H1 (cell line): Measurements from ENCODE around the gene FASTKD1. TPM values are rescaled to one million over a fixed set of nuclear protein-coding genes. Genes with fewer than 3 reads are reported as not detected.

ENCODE experiments used
- CTCF ChIA-PET: fragments of 300-600 bp; sonication (Branson Sonifier 250); formaldehyde crosslinking; loops from one replicate; lab custom pipeline; 2021; ENCODE audit not compliant: partially characterized antibody; lab: Charles Lee
- POLR2A ChIA-PET: fragments of 300-600 bp; sonication (Branson Sonifier 250); formaldehyde crosslinking; loops from one replicate; lab custom pipeline; 2021; ENCODE audit warnings: inconsistent platforms; ENCODE audit not compliant: partially characterized antibody; lab: Charles Lee
- DNase-seq, 2 experiments: peaks; one replicate each; pipeline versions ENCODE4 v3.0.0 to v3.0.0-alpha.2; 2010 to 2022; ENCODE audit warnings: low spot score in 2 of 2, low read depth in 1 of 2, mixed read lengths in 1 of 2
- FAIRE-seq: peaks from 2 replicates; lab custom pipeline; 2011; peaks lifted over from hg19 to GRCh38; lab: Jason Lieb, UNC
- H2AFZ ChIP-seq: 2 replicates; pipeline ENCODE4 v1.8.1; 2012; ENCODE audit warnings: low read length, inconsistent platforms
- H2AK5ac ChIP-seq: 2 replicates; pipeline ENCODE4 v1.6.1; 2013; ENCODE audit warnings: low read depth, low read length
- H2BK120ac ChIP-seq: replicated peaks from 2 replicates; pipeline ENCODE3; 2013; ENCODE audit warnings: low read depth, low read length, inconsistent platforms
- H2BK12ac ChIP-seq: 2 replicates; pipeline ENCODE4 v1.6.1; 2013; ENCODE audit warnings: low read depth, low read length
- H2BK15ac ChIP-seq: 2 replicates; pipeline ENCODE4 v1.6.1; 2013; ENCODE audit warnings: low read length
- H2BK20ac ChIP-seq: 2 replicates; pipeline ENCODE4 v1.6.1; 2013; ENCODE audit warnings: low read length
- H2BK5ac ChIP-seq: 2 replicates; pipeline ENCODE4 v1.6.1; 2013; ENCODE audit warnings: low read depth, low read length
- H3K14ac ChIP-seq: 2 replicates; pipeline ENCODE4 v1.6.1; 2013; ENCODE audit warnings: inconsistent platforms; ENCODE audit not compliant: insufficient read length
- H3K18ac ChIP-seq: 2 replicates; pipeline ENCODE4 v1.6.1; 2013; ENCODE audit warnings: low read length; ENCODE audit errors: extremely low read depth
- H3K23ac ChIP-seq: 2 replicates; pipeline ENCODE4 v1.6.1; 2013; ENCODE audit warnings: inconsistent platforms; ENCODE audit not compliant: insufficient read length
- H3K23me2 ChIP-seq: 2 replicates; pipeline ENCODE4 v1.6.1; 2013; ENCODE audit warnings: low read depth, low read length
- H3K27ac ChIP-seq: 2 replicates; pipeline ENCODE4 v1.6.1; 2011; ENCODE audit warnings: low read depth, low read length, inconsistent platforms
- H3K27me3 ChIP-seq, 4 experiments: replicated peaks in 1 of 4; 1 replicate in 1 of 4; 2 replicates in 3 of 4; pipeline versions ENCODE4 v1.6.1 to v1.8.1; 2011 to 2013; ENCODE audit warnings: low read length in 3 of 4, mild to moderate bottlenecking in 3 of 4, inconsistent platforms in 2 of 4, mixed read lengths in 2 of 4, moderate library complexity in 1 of 4; ENCODE audit not compliant: control insufficient read depth in 3 of 4, insufficient read depth in 3 of 4; ENCODE audit errors: extremely low read depth in 1 of 4
- H3K36me3 ChIP-seq, 4 experiments: 2 replicates each; pipeline versions ENCODE4 v1.6.1 to v1.8.1; 2011 to 2013; ENCODE audit warnings: mild to moderate bottlenecking in 4 of 4, low read length in 3 of 4, moderate library complexity in 2 of 4, control low read depth in 1 of 4, inconsistent platforms in 1 of 4; ENCODE audit not compliant: insufficient read depth in 4 of 4, control insufficient read depth in 2 of 4
- H3K4ac ChIP-seq: replicated peaks from 2 replicates; pipeline ENCODE3; 2013; ENCODE audit warnings: low read length, low read depth, mixed read lengths, inconsistent platforms; ENCODE audit not compliant: insufficient read length
- H3K4me1 ChIP-seq, 4 experiments: replicated peaks in 1 of 4; 1 replicate in 1 of 4; 2 replicates in 3 of 4; pipeline versions ENCODE4 v1.6.1 to v1.8.1; 2011 to 2013; ENCODE audit warnings: low read length in 3 of 4, inconsistent platforms in 2 of 4, mixed read lengths in 1 of 4; ENCODE audit not compliant: insufficient read depth in 4 of 4, control insufficient read depth in 3 of 4
- H3K4me2 ChIP-seq, 2 experiments: 2 replicates each; pipeline versions ENCODE4 v1.6.1 to v1.8.1; 2011 to 2013; ENCODE audit warnings: low read depth in 2 of 2, low read length in 2 of 2, control low read depth in 1 of 2, inconsistent platforms in 1 of 2, mild to moderate bottlenecking in 1 of 2; ENCODE audit not compliant: insufficient read depth in 1 of 2
- H3K4me3 ChIP-seq, 4 experiments: fragments of 200-600, 300-600 bp in 1 of 4; sonication (generic), shearing (Covaris generic), sonication (Bioruptor Twin) in 1 of 4; 2 replicates each; pipeline versions ENCODE4 v1.5.1 to v1.8.1; 2011 to 2016; ENCODE audit warnings: low read length in 4 of 4, low read depth in 3 of 4, control low read depth in 2 of 4, inconsistent platforms in 2 of 4, mild to moderate bottlenecking in 2 of 4, mixed read lengths in 1 of 4, moderate library complexity in 1 of 4; ENCODE audit not compliant: insufficient read depth in 2 of 4; ENCODE audit errors: extremely low read depth in 1 of 4
- H3K56ac ChIP-seq: replicated peaks from 2 replicates; pipeline ENCODE3; 2013; ENCODE audit warnings: low read depth, mild to moderate bottlenecking, mixed read lengths, low read length, inconsistent platforms; ENCODE audit not compliant: insufficient read length
- H3K79me1 ChIP-seq: 2 replicates; pipeline ENCODE4 v1.6.1; 2013; ENCODE audit warnings: low read depth, low read length, control low read depth
- H3K79me2 ChIP-seq, 2 experiments: 2 replicates each; pipeline versions ENCODE4 v1.6.1 to v1.8.1; 2012 to 2013; ENCODE audit warnings: low read length in 2 of 2, mild to moderate bottlenecking in 2 of 2, inconsistent platforms in 1 of 2; ENCODE audit not compliant: insufficient read depth in 2 of 2, control insufficient read depth in 1 of 2
- H3K9ac ChIP-seq, 4 experiments: replicated peaks in 1 of 4; 1 replicate in 1 of 4; 2 replicates in 3 of 4; pipeline versions ENCODE4 v1.6.1 to v1.8.1; 2011 to 2013; ENCODE audit warnings: low read depth in 3 of 4, low read length in 3 of 4, control low read depth in 2 of 4, mild to moderate bottlenecking in 2 of 4, moderate library complexity in 2 of 4, inconsistent platforms in 1 of 4; ENCODE audit errors: extremely low read depth in 1 of 4
- H3K9me3 ChIP-seq, 2 experiments: 2 replicates each; pipeline versions ENCODE4 v1.6.1 to v1.8.1; 2012 to 2013; ENCODE audit warnings: mild to moderate bottlenecking in 2 of 2, moderate library complexity in 2 of 2, control low read depth in 1 of 2, inconsistent platforms in 1 of 2, low read depth in 1 of 2, low read length in 1 of 2, mixed read lengths in 1 of 2; ENCODE audit not compliant: insufficient read depth in 2 of 2
- H4K20me1 ChIP-seq, 2 experiments: replicated peaks in 1 of 2; 2 replicates each; pipeline versions ENCODE3 to v1.8.1; 2011 to 2013; ENCODE audit warnings: inconsistent platforms in 2 of 2, low read length in 2 of 2, mild to moderate bottlenecking in 1 of 2; ENCODE audit not compliant: insufficient read depth in 2 of 2, control insufficient read depth in 1 of 2
- H4K5ac ChIP-seq: 2 replicates; pipeline ENCODE4 v1.6.1; 2013; ENCODE audit warnings: low read length, low read depth, mixed read lengths, inconsistent platforms; ENCODE audit not compliant: insufficient read length
- H4K8ac ChIP-seq: 2 replicates; pipeline ENCODE4 v1.8.0; 2013; ENCODE audit warnings: mild to moderate bottlenecking, moderate library complexity, low read length, inconsistent platforms; ENCODE audit not compliant: insufficient read depth; ENCODE audit errors: extremely low read depth
- H4K91ac ChIP-seq: replicated peaks from 2 replicates; pipeline ENCODE3; 2013; ENCODE audit warnings: low read length, mixed read lengths, inconsistent platforms; ENCODE audit not compliant: insufficient read length
- CBX5 ChIP-seq: fragments of 300-800, 300-1000 bp; sonication (generic); IDR thresholded peaks from 2 replicates; pipeline ENCODE4 v1.7.1; 2016; ENCODE audit warnings: antibody characterized with exemption, low read length, low read depth
- CTBP2 ChIP-seq: IDR thresholded peaks from 2 replicates; pipeline ENCODE4 v1.7.0; 2011; ENCODE audit warnings: borderline replicate concordance, mild to moderate bottlenecking, moderate library complexity, mixed read lengths, low read length; ENCODE audit not compliant: insufficient read depth, insufficient read length
- EGR1 ChIP-seq: IDR thresholded peaks from 2 replicates; pipeline ENCODE4 v1.6.1; 2011; ENCODE audit warnings: low read depth, low read length, borderline replicate concordance
- GABPA ChIP-seq: IDR thresholded peaks from 2 replicates; pipeline ENCODE4 v1.6.1; 2011; ENCODE audit warnings: mild to moderate bottlenecking, low read length, moderate library complexity, borderline replicate concordance; ENCODE audit not compliant: insufficient read depth
- GTF2F1 ChIP-seq: IDR thresholded peaks from 2 replicates; pipeline ENCODE4 v1.6.1; 2012; ENCODE audit warnings: low read depth, low read length, improper control_type of control experiment, borderline replicate concordance
- HDAC2 ChIP-seq, 2 experiments: fragments of 300-600 bp in 1 of 2; sonication (generic) in 1 of 2; IDR thresholded peaks; 2 replicates each; pipeline ENCODE4 v1.6.1; 2011 to 2012; ENCODE audit warnings: low read depth in 2 of 2, low read length in 2 of 2, mild to moderate bottlenecking in 2 of 2, moderate library complexity in 2 of 2, borderline replicate concordance in 1 of 2, inconsistent platforms in 1 of 2
- JUND ChIP-seq: IDR thresholded peaks from 2 replicates; pipeline ENCODE4 v1.6.1; 2011; ENCODE audit warnings: mild to moderate bottlenecking, improper control_type of control experiment, low read length
- KDM5A ChIP-seq: fragments of 200-600 bp; IDR thresholded peaks from 2 replicates; pipeline ENCODE4 v1.7.1; 2012; ENCODE audit warnings: mild to moderate bottlenecking, low read length, inconsistent platforms, mixed read lengths
- WGBS, 2 experiments: shearing (Covaris generic) in 1 of 2; methylation state at CpG; one replicate each; pipeline versions ENCODE4 v1.1.6 to v1.1.7; 2013 to 2015; ENCODE audit warnings: low lambda C conversion rate in 2 of 2, mixed read lengths in 2 of 2, inconsistent platforms in 1 of 2, low coverage in 1 of 2, missing lambda C conversion rate in 1 of 2; ENCODE audit not compliant: insufficient replicate concordance in 2 of 2, insufficient coverage in 1 of 2, insufficient read length in 1 of 2; ENCODE audit errors: extremely low coverage in 1 of 2, missing lambda C conversion rate in 1 of 2; 5-methylcytosine and 5-hydroxymethylcytosine counted together
- polyA plus RNA-seq, 7 experiments: library from polyadenylated mRNA; depleted of rRNA in 3 of 7; stranded (reverse) in 5 of 7; unstranded in 2 of 7; fragments of >200 nt in 5 of 7; fragments of 200-250 nt in 2 of 7; gene quantifications; 1 replicate in 5 of 7; 2 replicates in 1 of 7; 4 replicates in 1 of 7; pipeline versions ENCODE4 v1.2.1 to v1.2.3, GENCODE V29; 2011 to 2013; ENCODE audit warnings: missing spikeins in 2 of 7, mixed read lengths in 2 of 7
- total RNA-seq: library from RNA; stranded (reverse); fragmentation: NEBNext Ultra II Directional; extraction: Animal tissue kit (Norgen Biotek cat#: 25700); gene quantifications from 2 replicates; pipeline ENCODE4 v1.2.1, GENCODE V29; 2021

Gene FASTKD1
- total and polyA plus RNA-seq, 2 of the 8 experiments (the other 6 are each of a cell fraction or from before 2014, with no cell fraction given): 18.7 to 70.8 TPM

DNA sequence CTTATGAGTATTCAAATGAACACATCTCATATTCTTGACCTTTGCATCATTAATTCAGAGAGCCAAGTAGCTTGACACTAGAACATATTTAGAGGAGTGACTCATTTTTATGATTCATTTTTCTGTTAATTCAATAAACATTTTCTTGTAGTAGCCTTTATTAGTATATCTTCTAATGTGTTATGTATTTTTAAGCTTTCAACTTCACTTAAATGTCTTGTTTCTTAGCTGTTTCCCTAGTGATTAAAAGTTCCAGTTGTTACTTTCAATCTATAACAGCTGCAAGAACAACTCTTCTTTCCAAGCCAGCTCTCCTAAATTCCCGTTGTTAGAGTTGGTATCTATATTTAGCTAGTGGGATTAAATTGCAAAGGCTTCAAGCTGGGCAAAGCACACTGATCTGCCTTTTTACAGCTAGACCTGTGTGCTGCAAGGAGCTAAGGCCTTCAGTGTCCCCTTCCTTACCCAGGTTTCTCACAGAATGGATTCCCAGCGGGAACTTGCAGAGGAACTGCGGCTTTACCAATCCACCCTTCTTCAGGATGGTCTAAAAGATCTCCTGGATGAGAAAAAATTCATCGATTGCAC, 64.3 kb downstream of the FASTKD1 start, which contains the start of gene KLHL41:
TSS of gene KLHL41 (plus strand) at position 405 of the 588 bp plus-strand sequence. CDS start at position 482, 77 bp downstream.
- Histone ChIP-seq H4K20me1 (no peaks in the 10 kb centered on the region), H2AK5ac (no peak within 1 kb of the TSS), H3K9me3 (peaks cover 0 to 12% of the 10 kb centered on the region in 2 experiments; a peak in 1 of 4 replicates), H4K8ac (no peak within 1 kb of the TSS), H3K36me3 (no peaks in the 10 kb centered on the region; a peak in 1 of 8 replicates), H3K23me2 (no peaks in the 10 kb centered on the region), H3K79me1 (no peaks in the 10 kb centered on the region), H3K4me1 (peaks cover 0 to 2% (median 0%) of the 10 kb centered on the region in 4 experiments; a peak in 2 of 7 replicates), H4K91ac (no peak within 1 kb of the TSS)
- CTCF ChIA-PET: interaction anchor here (1.1 kb wide), 1 partner anchor 11 kb away, joined by 3 read pairs; no protein-coding TSS in a partner anchor
- no peak for TF ChIP-seq CBX5
- TF ChIP-seq GTF2F1: no peak
- TF ChIP-seq JUND: no peak
- no peak for TF ChIP-seq EGR1
- no peak for TF ChIP-seq GABPA
- no peak for TF ChIP-seq KDM5A
- no peak for TF ChIP-seq CTBP2
- no peak for TF ChIP-seq HDAC2 (IDR thresholded peaks at IDR 0.05; ENCODE audit: borderline replicate concordance in 1 of 2, low read depth in 2 of 2, low read length in 2 of 2)
- TF ChIP-seq, all 59 proteins: peak for 0
- H2BK120ac ChIP-seq: no peak within 1 kb of the TSS
- H3K4me3 ChIP-seq: no peak within 1 kb of the TSS
- H3K9ac ChIP-seq: no peak within 1 kb of the TSS
- no peak within 1 kb of the TSS for H2BK15ac ChIP-seq
- DNase-seq (no peak), FAIRE-seq (no peak)
- no peak within 1 kb of the TSS for H3K27ac ChIP-seq
- H3K23ac ChIP-seq: no peak within 1 kb of the TSS
- H4K5ac ChIP-seq: no peak within 1 kb of the TSS
- H3K18ac ChIP-seq: no peak within 1 kb of the TSS
- H3K27me3 ChIP-seq: no peaks in the 10 kb centered on the region
- H3K14ac ChIP-seq: no peak within 1 kb of the TSS
- WGBS, 2 experiments: 77% methylated on average over 4 of the region's 4 CpGs; no CpG with 5 or more reads in 1 of the 2 experiments
- peak within 1 kb of the TSS; percentile 54; the same call in 1 of the 2 replicates for H2AFZ ChIP-seq
- no peak within 1 kb of the TSS for H2BK5ac ChIP-seq
- no peak within 1 kb of the TSS for H2BK12ac ChIP-seq
- POLR2A ChIA-PET: no interaction called here
- no peak within 1 kb of the TSS for H3K4ac ChIP-seq
- no peak within 1 kb of the TSS for H3K4me2 ChIP-seq
- no peaks in the 10 kb centered on the region for H3K79me2 ChIP-seq
- H3K56ac ChIP-seq: no peak within 1 kb of the TSS
- no peak within 1 kb of the TSS for H2BK20ac ChIP-seq
